GM12874 (cell line): ENCODE results near the gene MYO15B.

ENCODE experiments used
- CTCF ChIP-seq: IDR thresholded peaks from 2 replicates; pipeline ENCODE4 v1.5.1; 2011; ENCODE audit warnings: low read depth, mild to moderate bottlenecking, control low read depth, low read length, moderate library complexity; ENCODE audit not compliant: insufficient read depth

MYO15B gene

GRCh38 chr17:75666959-75667790, 79.6 kb downstream of the MYO15B start, which contains the start of the genes RECQL5 and SAP30BP:
RECQL5 (minus strand) TSS chr17:75667154; CDS start chr17:75666557, 597 bp downstream.
SAP30BP (plus strand) TSS chr17:75667338; CDS start chr17:75667373, 35 bp downstream.
- TF ChIP-seq CTCF = no peak

- no peak for TF ChIP-seq CTCF
Observed at GRCh38 chr17:75667825-75668224, 80.2 kb downstream of the MYO15B start.

GRCh38 chr17:75668489-75668888, 80.9 kb downstream of the MYO15B start:
- TF ChIP-seq CTCF = no peak

- no peak for TF ChIP-seq CTCF
Observed at GRCh38 chr17:75670868-75671267, 83.3 kb downstream of the MYO15B start.

GRCh38 chr17:75672011-75672410, 84.4 kb downstream of the MYO15B start:
- TF ChIP-seq CTCF = no peak

- TF ChIP-seq CTCF = no peak
Observed at GRCh38 chr17:75673487-75673886, 85.9 kb downstream of the MYO15B start.
